Measurements from ENCODE around the gene RHOT2. TPM values are rescaled to one million over a fixed set of nuclear protein-coding genes. Genes with fewer than 3 reads are reported as not detected.
"Not testable (repeated sequence)": the region's sequence is repeated elsewhere in the genome, so short reads cannot be mapped to it uniquely, and the experiment has no call there.

The RHOT2 gene
- total and polyA plus RNA-seq, 3 experiments from 2014 or later, result 49.6 to 151 (median 140) TPM

- peak overlapping the region in 2 of 7 donors; percentile 18 to 42 for H3K4me3 Mint-ChIP-seq
- POLR2A ChIA-PET, result interaction anchor here (0.6 to 1.4 kb wide), 2 partner anchors 12 to 19 kb away, joined by 4 to 6 read pairs; partner anchors contain the start of gene RHOT2
- no peaks in the 10 kb centered on the region for H3K27me3 Mint-ChIP-seq
- Histone ChIP-seq H3K27ac (ENCODE audit: low read depth, low read length) (no peak overlapping the region), H3K4me3 (ENCODE audit: low read length) (no peak overlapping the region), H3K27me3 (ENCODE audit: insufficient read depth, low read length, poor library complexity, severe bottlenecking) (no peaks in the 10 kb centered on the region), H3K36me3 (ENCODE audit: insufficient read depth, low read length) (peaks cover 5% of the 10 kb centered on the region), H3K9me3 (ENCODE audit: low read length) (no peaks in the 10 kb centered on the region), H3K4me1 (ENCODE audit: insufficient read depth, low read length) (peaks cover 38% of the 10 kb centered on the region)
- DNase-seq, result no peak
- CTCF ChIA-PET, result interaction anchor here (1.5 kb wide), 1 partner anchor 19 kb away, joined by 3 read pairs; the partner anchor contains the start of gene RHOT2
- H3K4me1 Mint-ChIP-seq, result peaks cover 17 to 62% (median 24%) of the 10 kb centered on the region in 3 donors
- H3K9me3 Mint-ChIP-seq, result no peaks in the 10 kb centered on the region
- H3K27ac Mint-ChIP-seq, result peak overlapping the region in 1 of 8 donors; percentile 51
- H3K36me3 Mint-ChIP-seq, result peaks cover 0 to 31% (median 3%) of the 10 kb centered on the region in 3 donors
Measured at GRCh38 chr16:686459-687260, 18.7 kb downstream of the RHOT2 start.

GRCh38 chr16:687499-687898 lies 19.6 kb downstream of the RHOT2 start:
- no peak overlapping the region for H3K27ac ChIP-seq (ENCODE audit: low read depth, low read length)
- H3K4me1 ChIP-seq (ENCODE audit: insufficient read depth, low read length), result peaks cover 33% of the 10 kb centered on the region
- no peaks in the 10 kb centered on the region for H3K9me3 Mint-ChIP-seq
- H3K27me3 ChIP-seq (ENCODE audit: insufficient read depth, low read length, poor library complexity, severe bottlenecking), result no peaks in the 10 kb centered on the region
- H3K4me3 Mint-ChIP-seq, result peak overlapping the region in 2 of 7 donors; percentile 32 to 42
- CTCF ChIA-PET, result interaction anchor here (1.5 kb wide), 1 partner anchor 19 kb away, joined by 3 read pairs; the partner anchor contains the start of gene RHOT2
- H3K36me3 ChIP-seq (ENCODE audit: insufficient read depth, low read length), result no peaks in the 10 kb centered on the region
- H3K9me3 ChIP-seq (ENCODE audit: low read length), result no peaks in the 10 kb centered on the region
- H3K27me3 Mint-ChIP-seq, result no peaks in the 10 kb centered on the region
- DNase-seq, result no peak
- no peak overlapping the region for H3K27ac Mint-ChIP-seq
- H3K4me3 ChIP-seq (ENCODE audit: low read length), result no peak overlapping the region
- POLR2A ChIA-PET, result no interaction called here
- peaks cover 0 to 23% (median 1%) of the 10 kb centered on the region in 3 donors for H3K36me3 Mint-ChIP-seq
- H3K4me1 Mint-ChIP-seq, result peaks cover 19 to 54% (median 23%) of the 10 kb centered on the region in 3 donors

- Mint-ChIP-seq H3K27ac (peak overlapping the region in 7 of 8 donors; percentile 79 to 96 (median 92)), H3K27me3 (peaks cover 0 to 1% of the 10 kb centered on the region in 2 donors), H3K4me1 (peaks cover 19 to 43% (median 23%) of the 10 kb centered on the region in 3 donors), H3K9me3 (no peaks in the 10 kb centered on the region), H3K36me3 (peaks cover 0 to 11% (median 0%) of the 10 kb centered on the region in 3 donors), H3K4me3 (peak overlapping the region; percentile 87 to 97 (median 90))
- POLR2A ChIA-PET, result interaction anchor here (0.7 to 2.0 kb wide), 5 partner anchors 8 to 53 kb away, joined by 3 to 12 read pairs (median 4); partner anchors contain the start of genes ANTKMT, HAGHL and METTL26
- peaks cover 25% of the 10 kb centered on the region for H3K4me1 ChIP-seq (ENCODE audit: insufficient read depth, low read length)
- H3K4me3 ChIP-seq (ENCODE audit: low read length), result peak overlapping the region; percentile 96
- DNase-seq, result no peak
- H3K27me3 ChIP-seq (ENCODE audit: insufficient read depth, low read length, poor library complexity, severe bottlenecking), result no peaks in the 10 kb centered on the region
- H3K36me3 ChIP-seq (ENCODE audit: insufficient read depth, low read length), result no peaks in the 10 kb centered on the region
- CTCF ChIA-PET, result interaction anchor here (1.6 kb wide), 2 partner anchors 9 to 23 kb away, joined by 3 to 7 read pairs; partner anchors contain the start of gene STUB1
- H3K27ac ChIP-seq (ENCODE audit: low read depth, low read length), result peak overlapping the region; percentile 89
- no peaks in the 10 kb centered on the region for H3K9me3 ChIP-seq (ENCODE audit: low read length)
Measured at GRCh38 chr16:689175-689897, 21.4 kb downstream of the RHOT2 start.

GRCh38 chr16:691242-691641 lies 23.3 kb downstream of the RHOT2 start:
- H3K36me3 ChIP-seq (ENCODE audit: insufficient read depth, low read length); H3K27ac ChIP-seq (ENCODE audit: low read depth, low read length); H3K9me3 ChIP-seq (ENCODE audit: low read length); H3K4me3 ChIP-seq (ENCODE audit: low read length); H3K9me3 Mint-ChIP-seq; H3K27me3 ChIP-seq (ENCODE audit: insufficient read depth, low read length, poor library complexity, severe bottlenecking); CTCF ChIA-PET; H3K27me3 Mint-ChIP-seq; DNase-seq: not testable (repeated sequence)
- POLR2A ChIA-PET, result interaction anchor here (2.0 kb wide), 1 partner anchor 30 kb away, joined by 12 read pairs; the partner anchor contains the start of gene ANTKMT
- Mint-ChIP-seq H3K36me3 (peaks cover 0 to 11% (median 0%) of the 10 kb centered on the region in 3 donors), H3K27ac (peak overlapping the region in 4 of 8 donors; percentile 79 to 95 (median 88)), H3K4me3 (peak overlapping the region in 6 of 7 donors; percentile 57 to 96 (median 88)), H3K4me1 (peaks cover 26 to 45% (median 28%) of the 10 kb centered on the region in 3 donors)
- peaks cover 26% of the 10 kb centered on the region for H3K4me1 ChIP-seq (ENCODE audit: insufficient read depth, low read length)

GRCh38 chr16:692356-693108 lies 24.6 kb downstream of the RHOT2 start:
- Histone ChIP-seq H3K4me1 (ENCODE audit: insufficient read depth, low read length) (peaks cover 28% of the 10 kb centered on the region), H3K27me3 (ENCODE audit: insufficient read depth, low read length, poor library complexity, severe bottlenecking) (no peaks in the 10 kb centered on the region), H3K36me3 (ENCODE audit: insufficient read depth, low read length) (no peaks in the 10 kb centered on the region), H3K27ac (ENCODE audit: low read depth, low read length) (no peak overlapping the region), H3K4me3 (ENCODE audit: low read length) (no peak overlapping the region), H3K9me3 (ENCODE audit: low read length) (no peaks in the 10 kb centered on the region)
- Mint-ChIP-seq H3K36me3 (peaks cover 0 to 8% (median 0%) of the 10 kb centered on the region in 3 donors), H3K4me3 (peak overlapping the region in 6 of 7 donors; percentile 1 to 96 (median 38)), H3K9me3 (no peaks in the 10 kb centered on the region), H3K27me3 (peaks cover 0 to 1% of the 10 kb centered on the region in 2 donors), H3K27ac (peak overlapping the region in 5 of 8 donors; percentile 18 to 95 (median 42)), H3K4me1 (peaks cover 26 to 54% (median 32%) of the 10 kb centered on the region in 3 donors)
- ChIA-PET POLR2A (interaction anchor here (0.6 kb wide), 1 partner anchor 8 kb away, joined by 4 read pairs; the partner anchor contains the start of gene JMJD8), CTCF (interaction anchor here (1.2 kb wide), 1 partner anchor 11 kb away, joined by 4 read pairs; no protein-coding TSS in a partner anchor)
- DNase-seq, result no peak

- DNase-seq, result no peak
- H3K27me3 Mint-ChIP-seq, result peaks cover 0 to 1% of the 10 kb centered on the region in 2 donors
- peaks cover 26% of the 10 kb centered on the region for H3K4me1 ChIP-seq (ENCODE audit: insufficient read depth, low read length)
- no peaks in the 10 kb centered on the region for H3K27me3 ChIP-seq (ENCODE audit: insufficient read depth, low read length, poor library complexity, severe bottlenecking)
- peaks cover 26 to 54% (median 32%) of the 10 kb centered on the region in 3 donors for H3K4me1 Mint-ChIP-seq
- H3K36me3 Mint-ChIP-seq, result peaks cover 0 to 6% (median 0%) of the 10 kb centered on the region in 3 donors
- POLR2A ChIA-PET, result interaction anchor here (0.6 kb wide), 1 partner anchor 9 kb away, joined by 4 read pairs; the partner anchor contains the start of gene JMJD8
- no peaks in the 10 kb centered on the region for H3K9me3 Mint-ChIP-seq
- H3K27ac ChIP-seq (ENCODE audit: low read depth, low read length), result no peak overlapping the region
- H3K4me3 ChIP-seq (ENCODE audit: low read length), result no peak overlapping the region
- peak overlapping the region in 2 of 8 donors; percentile 64 to 95 for H3K27ac Mint-ChIP-seq
- no peaks in the 10 kb centered on the region for H3K36me3 ChIP-seq (ENCODE audit: insufficient read depth, low read length)
- CTCF ChIA-PET, result interaction anchor here (1.2 kb wide), 1 partner anchor 12 kb away, joined by 4 read pairs; no protein-coding TSS in a partner anchor
- H3K4me3 Mint-ChIP-seq, result peak overlapping the region in 3 of 7 donors; percentile 24 to 84 (median 34)
- no peaks in the 10 kb centered on the region for H3K9me3 ChIP-seq (ENCODE audit: low read length)
Measured at GRCh38 chr16:693364-693763, 25.4 kb downstream of the RHOT2 start.

- Histone ChIP-seq H3K4me1 (ENCODE audit: insufficient read depth, low read length) (peaks cover 22% of the 10 kb centered on the region), H3K27ac (ENCODE audit: low read depth, low read length) (no peak overlapping the region), H3K27me3 (ENCODE audit: insufficient read depth, low read length, poor library complexity, severe bottlenecking) (no peaks in the 10 kb centered on the region), H3K9me3 (ENCODE audit: low read length) (no peaks in the 10 kb centered on the region), H3K4me3 (ENCODE audit: low read length) (no peak overlapping the region), H3K36me3 (ENCODE audit: insufficient read depth, low read length) (no peaks in the 10 kb centered on the region)
- peak overlapping the region in 1 of 8 donors; percentile 95 for H3K27ac Mint-ChIP-seq
- peaks cover 0 to 6% (median 0%) of the 10 kb centered on the region in 3 donors for H3K36me3 Mint-ChIP-seq
- no peaks in the 10 kb centered on the region for H3K9me3 Mint-ChIP-seq
- CTCF ChIA-PET, result interaction anchor here (1.2 kb wide), 1 partner anchor 12 kb away, joined by 4 read pairs; no protein-coding TSS in a partner anchor
- H3K4me3 Mint-ChIP-seq, result peak overlapping the region in 3 of 7 donors; percentile 24 to 34 (median 29)
- POLR2A ChIA-PET, result no interaction called here
- peaks cover 0 to 1% of the 10 kb centered on the region in 2 donors for H3K27me3 Mint-ChIP-seq
- peaks cover 26 to 53% (median 31%) of the 10 kb centered on the region in 3 donors for H3K4me1 Mint-ChIP-seq
- peak in 3 of 5 donors; percentile 33 to 53 (median 43) for DNase-seq
Measured at GRCh38 chr16:693766-694165, 25.8 kb downstream of the RHOT2 start.

Measured in CD8-positive, alpha-beta memory T cell (primary cell).